Stimulated activated CD4-positive, alpha-beta T cell treated with anti-CD3 and anti-CD28 coated beads, Interleukin-12 subunit alpha, Interleukin-12 subunit beta, amount 100 ng/mL, for 24 hours (primary cell): ENCODE results near the gene NR2C2.
A peak's percentile ranks its signal among the peaks of the same experiment; 100 is the strongest.

Source experiments
- DNase-seq, 2 experiments: peaks; one replicate each; pipeline ENCODE4 v3.0.0-alpha.2; 2020; ENCODE audit warnings: low read depth in 2 of 2

NR2C2 gene

GRCh38 chr3:15063656-15064286, 116.4 kb downstream of the NR2C2 start:
- DNase-seq: no peak

- no peak for DNase-seq
Observed at GRCh38 chr3:15064299-15064834, 117.0 kb downstream of the NR2C2 start.

- DNase-seq: peak; percentile 84 to 85
Observed at GRCh38 chr3:15064835-15065549, 117.6 kb downstream of the NR2C2 start, which contains the start of gene MRPS25. Gene MRPS25 (minus strand): TSS chr3:15065315. CDS start chr3:15065194, 121 bp downstream.

GRCh38 chr3:15065550-15066007, 118.2 kb downstream of the NR2C2 start:
- DNase-seq: no peak

GRCh38 chr3:15066467-15066866, 119.1 kb downstream of the NR2C2 start:
- no peak for DNase-seq

- no peak for DNase-seq
Observed at GRCh38 chr3:15069441-15069840, 122.1 kb downstream of the NR2C2 start.

GRCh38 chr3:15071699-15072098, 124.3 kb downstream of the NR2C2 start:
- DNase-seq: no peak

GRCh38 chr3:15074500-15074899, 127.1 kb downstream of the NR2C2 start:
- DNase-seq: no peak

GRCh38 chr3:15079091-15079490, 131.7 kb downstream of the NR2C2 start:
- DNase-seq: no peak

GRCh38 chr3:15081960-15082664, 134.7 kb downstream of the NR2C2 start:
- no peak for DNase-seq

- DNase-seq: no peak
Observed at GRCh38 chr3:15083252-15083651, 135.9 kb downstream of the NR2C2 start.

GRCh38 chr3:15086263-15086662, 138.9 kb downstream of the NR2C2 start:
- no peak for DNase-seq

GRCh38 chr3:15086699-15087098, 139.3 kb downstream of the NR2C2 start:
- DNase-seq: no peak

GRCh38 chr3:15089201-15089600, 141.8 kb downstream of the NR2C2 start:
- no peak for DNase-seq

GRCh38 chr3:15091575-15091974, 144.2 kb downstream of the NR2C2 start:
- DNase-seq: no peak

GRCh38 chr3:15092686-15093085, 145.3 kb downstream of the NR2C2 start:
- no peak for DNase-seq

GRCh38 chr3:15094187-15094875, 146.9 kb downstream of the NR2C2 start:
- no peak for DNase-seq

GRCh38 chr3:15096046-15096445, 148.7 kb downstream of the NR2C2 start:
- no peak for DNase-seq

GRCh38 chr3:15097891-15098290, 150.5 kb downstream of the NR2C2 start:
- DNase-seq: peak in 1 of 2 experiments; percentile 19
